Fibroblast of lung (primary cell): Measurements from ENCODE around the gene ZNF664. TPM values are rescaled to one million over a fixed set of nuclear protein-coding genes. Genes with fewer than 3 reads are reported as not detected.

Source experiments
- DNase-seq, 2 donors: peaks; one replicate each; pipeline versions ENCODE4 v3.0.0 to v3.0.0-alpha.2; 2010; ENCODE audit warnings: low read depth in 2 of 2
- H2AFZ ChIP-seq: 2 replicates; pipeline ENCODE4 v1.5.1; 2012; ENCODE audit warnings: low read length, control low read depth, inconsistent platforms
- H3K27ac ChIP-seq: 2 replicates; pipeline ENCODE4 v1.5.1; 2011; ENCODE audit warnings: low read length, control low read depth; ENCODE audit not compliant: insufficient read depth
- H3K27me3 ChIP-seq: 2 replicates; pipeline ENCODE4 v1.5.1; 2011; ENCODE audit warnings: mild to moderate bottlenecking, low read length; ENCODE audit not compliant: control insufficient read depth, insufficient read depth
- H3K36me3 ChIP-seq: 2 replicates; pipeline ENCODE4 v1.5.1; 2011; ENCODE audit warnings: low read length; ENCODE audit not compliant: control insufficient read depth, insufficient read depth
- H3K4me1 ChIP-seq: 2 replicates; pipeline ENCODE4 v1.5.1; 2011; ENCODE audit warnings: low read length; ENCODE audit not compliant: control insufficient read depth, insufficient read depth; ENCODE audit errors: extremely low read depth
- H3K4me2 ChIP-seq: 2 replicates; pipeline ENCODE4 v1.5.1; 2011; ENCODE audit warnings: low read length, control low read depth; ENCODE audit not compliant: insufficient read depth; ENCODE audit errors: extremely low read depth
- H3K4me3 ChIP-seq, 4 experiments: fragments of 200-600 bp in 1 of 4; sonication (generic) in 1 of 4; replicated peaks in 1 of 4; 2 replicates each; pipeline ENCODE4 v1.5.1; 2011 to 2016; ENCODE audit warnings: low read length in 4 of 4, low read depth in 3 of 4, mild to moderate bottlenecking in 3 of 4, control low read depth in 2 of 4, inconsistent platforms in 1 of 4, mixed read lengths in 1 of 4; ENCODE audit not compliant: insufficient read depth in 1 of 4; ENCODE audit errors: control extremely low read depth in 1 of 4
- H3K79me2 ChIP-seq: 2 replicates; pipeline ENCODE4 v1.5.1; 2012; ENCODE audit warnings: mild to moderate bottlenecking, low read length, inconsistent platforms; ENCODE audit not compliant: control insufficient read depth, insufficient read depth
- H3K9ac ChIP-seq: 2 replicates; pipeline ENCODE4 v1.5.1; 2011; ENCODE audit warnings: mild to moderate bottlenecking, low read length, control low read depth; ENCODE audit not compliant: insufficient read depth
- H3K9me3 ChIP-seq: 2 replicates; pipeline ENCODE4 v1.5.1; 2012; ENCODE audit warnings: low read depth, low read length; ENCODE audit not compliant: control insufficient read depth, insufficient read depth
- H4K20me1 ChIP-seq: 2 replicates; pipeline ENCODE4 v1.5.1; 2011; ENCODE audit warnings: low read length; ENCODE audit not compliant: control insufficient read depth, insufficient read depth; ENCODE audit errors: extremely low read depth
- CTCF ChIP-seq, 2 donors: IDR thresholded peaks in 1 of 2; conservative IDR thresholded peaks in 1 of 2; 1 replicate in 1 of 2; 2 replicates in 1 of 2; pipeline ENCODE4 v1.5.1; 2011 to 2012; ENCODE audit warnings: low read length in 2 of 2, control low read depth in 1 of 2, inconsistent platforms in 1 of 2, low read depth in 1 of 2, mild to moderate bottlenecking in 1 of 2
- EZH2 ChIP-seq: IDR thresholded peaks from 2 replicates; pipeline ENCODE4 v1.5.1; 2012; ENCODE audit warnings: low read length, control low read depth, mild to moderate bottlenecking; ENCODE audit errors: missing control alignments
- polyA plus RNA-seq, 2 donors: library from polyadenylated mRNA; depleted of rRNA in 1 of 2; stranded (reverse) in 1 of 2; unstranded in 1 of 2; fragments of >200 nt; gene quantifications; 2 replicates each; pipeline ENCODE4 v1.2.1, GENCODE V29; 2011 to 2012; ENCODE audit warnings: missing spikeins in 1 of 2
- total RNA-seq: library from RNA; depleted of rRNA; stranded (reverse); fragments of >200 nt; gene quantifications from 2 replicates; pipeline ENCODE4 v1.2.1, GENCODE V29; 2014

ZNF664 gene
- total and polyA plus RNA-seq, 2 donors (not counting 1 experiment from before 2014, with no cell fraction given), result 43.9 to 55.1 TPM

DNA sequence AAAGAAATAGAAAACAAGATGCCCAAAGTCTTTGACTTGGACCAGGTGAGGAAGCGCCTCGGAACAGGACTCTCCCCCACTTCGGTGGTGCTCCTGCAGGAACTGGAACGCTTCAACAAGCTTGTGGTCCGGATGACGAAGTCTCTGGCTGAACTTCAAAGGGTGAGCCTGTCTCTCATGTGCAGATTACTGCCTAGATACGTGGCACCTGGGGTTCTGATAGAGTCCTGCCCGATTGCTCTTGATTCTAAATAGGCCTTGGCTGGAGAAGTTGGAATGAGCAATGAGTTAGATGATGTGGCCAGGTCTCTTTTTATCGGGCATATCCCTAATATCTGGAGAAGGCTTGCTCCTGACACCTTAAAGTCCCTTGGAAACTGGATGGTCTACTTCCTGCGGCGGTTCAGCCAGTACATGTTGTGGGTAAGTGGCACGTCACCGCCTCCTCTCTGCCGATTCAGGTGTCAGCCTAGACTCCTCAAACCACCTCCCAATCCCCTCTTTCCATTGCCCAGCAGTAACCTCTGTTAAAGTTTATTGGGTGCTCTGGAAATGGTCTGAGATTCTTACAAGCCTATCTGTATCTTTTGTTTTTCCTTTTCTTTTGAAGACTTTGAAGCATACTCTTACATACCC lies 41.2 kb upstream of the ZNF664 start:
- no peaks in the 10 kb centered on the region for H3K27me3 ChIP-seq
- H3K36me3 ChIP-seq, result peaks cover under 1% of the 10 kb centered on the region
- no peak for DNase-seq
- H3K27ac ChIP-seq, result no peak overlapping the region
- H3K9me3 ChIP-seq, result no peaks in the 10 kb centered on the region
- H3K4me3 ChIP-seq, result no peak overlapping the region
- no peaks in the 10 kb centered on the region for H3K4me1 ChIP-seq
- H2AFZ ChIP-seq, result no peak overlapping the region
- H4K20me1 ChIP-seq, result no peaks in the 10 kb centered on the region
- H3K9ac ChIP-seq, result no peak overlapping the region
- H3K79me2 ChIP-seq, result no peaks in the 10 kb centered on the region
- TF ChIP-seq EZH2, result no peak
- no peak for TF ChIP-seq CTCF (conservative IDR thresholded peaks at IDR 0.05 in 1 of 2, IDR thresholded peaks at IDR 0.05 in 1 of 2; ENCODE audit: low read depth in 1 of 2, low read length in 2 of 2)
- H3K4me2 ChIP-seq, result no peak overlapping the region

GRCh38 chr12:123933214-123933613 lies 39.8 kb upstream of the ZNF664 start:
- H3K9me3 ChIP-seq, result no peaks in the 10 kb centered on the region
- peaks cover 2% of the 10 kb centered on the region for H3K36me3 ChIP-seq
- DNase-seq, result no peak
- no peaks in the 10 kb centered on the region for H3K79me2 ChIP-seq
- H2AFZ ChIP-seq, result no peak overlapping the region
- H3K27ac ChIP-seq, result no peak overlapping the region
- H3K9ac ChIP-seq, result no peak overlapping the region
- no peaks in the 10 kb centered on the region for H3K27me3 ChIP-seq
- H3K4me1 ChIP-seq, result no peaks in the 10 kb centered on the region
- no peaks in the 10 kb centered on the region for H4K20me1 ChIP-seq
- H3K4me3 ChIP-seq, result no peak overlapping the region
- no peak for TF ChIP-seq EZH2
- TF ChIP-seq CTCF (conservative IDR thresholded peaks at IDR 0.05 in 1 of 2, IDR thresholded peaks at IDR 0.05 in 1 of 2; ENCODE audit: low read depth in 1 of 2, low read length in 2 of 2), result no peak
- H3K4me2 ChIP-seq, result no peak overlapping the region

GRCh38 chr12:123934016-123934620 lies 38.9 kb upstream of the ZNF664 start:
- peaks cover 2% of the 10 kb centered on the region for H3K36me3 ChIP-seq
- TF ChIP-seq EZH2 (no peak), CTCF (conservative IDR thresholded peaks at IDR 0.05 in 1 of 2, IDR thresholded peaks at IDR 0.05 in 1 of 2; ENCODE audit: low read depth in 1 of 2, low read length in 2 of 2) (no peak)

More at GRCh38 chr12:123934016-123934620, 38.9 kb upstream of the ZNF664 start:
- H3K4me3 ChIP-seq, result no peak overlapping the region
- no peak overlapping the region for H2AFZ ChIP-seq
- no peak overlapping the region for H3K27ac ChIP-seq
- no peaks in the 10 kb centered on the region for H3K27me3 ChIP-seq
- no peaks in the 10 kb centered on the region for H3K79me2 ChIP-seq
- DNase-seq, result no peak
- H4K20me1 ChIP-seq, result no peaks in the 10 kb centered on the region
- no peak overlapping the region for H3K9ac ChIP-seq
- H3K4me1 ChIP-seq, result no peaks in the 10 kb centered on the region
- no peak overlapping the region for H3K4me2 ChIP-seq
- H3K9me3 ChIP-seq, result no peaks in the 10 kb centered on the region
